Endometrium (tissue), 2 donors: Measurements from ENCODE around the gene MANEAL.
"Not testable (repeated sequence)": the region's sequence is repeated elsewhere in the genome, so short reads cannot be mapped to it uniquely, and the experiment has no call there.

Experiments
- FAIRE-seq: peaks from 2 replicates; lab custom pipeline; 2012; peaks lifted over from hg19 to GRCh38; lab: Jason Lieb, UNC
- donor health status: control.
- donor health status: control.

The MANEAL gene, protein sequence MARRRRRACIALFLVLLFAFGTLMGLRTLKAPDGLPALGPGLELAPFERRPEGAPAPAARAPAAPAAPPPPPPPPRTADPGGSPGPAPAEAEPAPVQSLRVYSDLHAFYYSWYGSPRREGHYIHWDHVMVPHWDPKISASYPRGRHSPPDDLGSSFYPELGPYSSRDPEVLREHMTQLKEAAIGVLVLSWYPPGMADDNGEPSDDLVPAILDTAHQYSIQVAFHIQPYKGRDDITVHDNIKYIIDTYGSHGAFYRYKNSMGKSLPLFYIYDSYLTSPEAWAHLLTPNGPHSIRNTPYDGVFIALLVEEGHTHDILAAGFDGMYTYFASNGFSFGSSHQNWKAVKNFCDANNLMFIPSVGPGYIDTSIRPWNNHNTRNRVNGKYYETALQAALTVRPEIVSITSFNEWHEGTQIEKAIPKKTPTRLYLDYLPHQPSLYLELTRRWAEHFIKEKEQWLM

GRCh38 chr1:37793773-37794371, at the start of gene MANEAL:
MANEAL (plus strand) TSS chr1:37793847; CDS start chr1:37794183, 336 bp downstream.
- no peak for FAIRE-seq

DNA sequence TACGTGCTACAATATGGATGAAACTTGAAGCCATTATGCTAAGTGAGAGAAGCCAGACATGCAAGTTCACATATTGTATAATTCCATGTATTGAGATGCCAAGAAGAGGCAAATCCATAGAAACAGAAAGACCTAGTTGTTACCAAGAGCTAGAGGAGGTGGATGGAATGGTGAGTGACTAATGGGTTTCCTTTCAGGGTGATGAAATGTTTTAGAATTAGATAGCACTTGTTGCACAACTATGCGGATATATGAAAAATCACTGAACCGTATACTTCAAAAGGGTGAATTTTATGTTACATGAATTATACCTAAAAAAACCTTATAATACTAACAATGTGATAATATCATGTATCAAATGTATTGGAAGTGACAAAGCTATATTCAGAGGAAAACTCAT, 46.8 kb upstream of the MANEAL start:
- FAIRE-seq = no peak

GRCh38 chr1:37748565-37748964, 45.1 kb upstream of the MANEAL start:
- no peak for FAIRE-seq

DNA sequence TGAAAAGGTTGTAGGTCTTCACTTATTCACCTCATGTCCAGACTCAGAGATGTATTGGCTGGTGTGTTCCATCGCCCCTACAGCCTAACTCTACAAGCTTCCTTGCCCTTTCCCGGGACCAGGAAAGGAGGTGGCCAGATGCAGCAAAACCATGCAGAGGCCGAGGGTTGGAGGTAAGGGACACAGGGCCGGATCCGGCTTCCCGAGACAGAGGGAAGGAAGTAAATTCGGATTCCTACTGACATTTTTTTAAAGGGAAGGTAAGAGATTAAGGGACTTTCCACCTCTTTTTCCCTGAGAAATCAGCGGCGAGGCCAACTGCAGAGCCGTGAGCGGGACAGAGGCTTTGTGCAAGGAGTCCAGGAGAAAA, 41.4 kb upstream of the MANEAL start:
- FAIRE-seq = no peak

DNA sequence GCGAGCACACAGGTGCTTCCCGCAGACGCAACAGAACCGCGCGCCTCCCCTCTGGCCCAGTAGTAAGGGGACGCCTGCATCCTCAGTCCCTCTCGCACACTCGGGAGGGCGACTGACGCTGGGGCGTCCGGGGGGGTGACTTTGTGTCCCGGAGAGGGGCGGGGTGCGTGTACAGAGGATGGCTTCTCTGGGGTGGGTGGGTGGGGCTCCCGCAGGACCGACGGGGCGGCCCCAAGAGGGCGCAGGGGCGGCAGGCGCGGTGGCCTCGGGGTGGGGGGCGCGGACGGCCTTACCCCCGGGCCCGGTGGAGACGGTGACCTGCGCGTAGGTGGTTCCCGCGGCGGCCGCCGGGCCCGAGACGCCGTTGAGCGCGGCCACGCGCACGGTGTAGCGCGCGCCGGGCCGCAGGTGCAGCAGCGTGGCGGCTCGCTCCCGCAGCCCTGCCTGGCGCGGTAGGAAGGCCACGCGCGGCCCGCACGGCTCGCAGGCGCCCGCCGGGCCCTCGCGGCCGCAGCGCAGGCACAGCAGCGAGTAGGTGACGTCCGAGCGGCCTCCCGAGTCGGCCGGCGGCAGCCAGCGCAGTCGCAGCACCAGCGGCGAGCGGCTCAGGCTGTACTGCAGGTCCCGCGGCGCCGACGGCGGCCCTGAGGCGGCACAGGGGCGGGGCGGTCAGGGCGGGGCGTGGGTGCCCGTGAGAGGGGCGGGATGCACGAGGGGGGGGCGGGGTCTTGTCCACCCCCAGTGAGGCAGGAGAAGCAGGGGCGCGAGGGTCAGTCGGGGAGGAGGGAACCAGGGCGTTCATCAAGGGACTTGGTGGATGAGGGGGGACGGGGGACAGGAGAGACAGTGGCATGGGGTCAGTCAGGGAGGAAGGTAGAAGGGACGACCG, 40.8 kb upstream of the MANEAL start:
- FAIRE-seq = no peak

- FAIRE-seq = no peak
Measured at GRCh38 chr1:37753473-37754321, 40.0 kb upstream of the MANEAL start.

- FAIRE-seq = no peak
Measured at GRCh38 chr1:37755290-37755689, 38.4 kb upstream of the MANEAL start.

GRCh38 chr1:37755951-37756560, 37.6 kb upstream of the MANEAL start:
- no peak for FAIRE-seq

DNA sequence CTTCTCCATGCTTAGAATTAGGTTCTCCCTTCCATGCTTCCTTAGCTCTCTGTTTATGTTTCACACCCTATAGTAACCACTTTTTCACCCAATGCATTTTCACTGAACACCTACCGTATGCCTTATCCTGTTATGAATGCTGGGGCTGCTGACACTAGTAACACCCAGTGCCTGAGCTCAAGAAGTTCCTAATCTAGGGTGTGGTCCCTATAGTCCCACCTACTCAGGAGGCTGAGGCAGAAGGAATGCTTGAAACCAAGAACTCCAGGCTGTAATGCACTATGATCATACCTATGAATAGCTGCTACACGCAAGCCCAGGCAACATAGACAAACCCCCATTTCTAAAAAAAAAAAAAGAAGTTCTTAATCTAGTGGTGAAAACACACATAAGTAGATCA, 34.2 kb upstream of the MANEAL start:
- no peak for FAIRE-seq

DNA sequence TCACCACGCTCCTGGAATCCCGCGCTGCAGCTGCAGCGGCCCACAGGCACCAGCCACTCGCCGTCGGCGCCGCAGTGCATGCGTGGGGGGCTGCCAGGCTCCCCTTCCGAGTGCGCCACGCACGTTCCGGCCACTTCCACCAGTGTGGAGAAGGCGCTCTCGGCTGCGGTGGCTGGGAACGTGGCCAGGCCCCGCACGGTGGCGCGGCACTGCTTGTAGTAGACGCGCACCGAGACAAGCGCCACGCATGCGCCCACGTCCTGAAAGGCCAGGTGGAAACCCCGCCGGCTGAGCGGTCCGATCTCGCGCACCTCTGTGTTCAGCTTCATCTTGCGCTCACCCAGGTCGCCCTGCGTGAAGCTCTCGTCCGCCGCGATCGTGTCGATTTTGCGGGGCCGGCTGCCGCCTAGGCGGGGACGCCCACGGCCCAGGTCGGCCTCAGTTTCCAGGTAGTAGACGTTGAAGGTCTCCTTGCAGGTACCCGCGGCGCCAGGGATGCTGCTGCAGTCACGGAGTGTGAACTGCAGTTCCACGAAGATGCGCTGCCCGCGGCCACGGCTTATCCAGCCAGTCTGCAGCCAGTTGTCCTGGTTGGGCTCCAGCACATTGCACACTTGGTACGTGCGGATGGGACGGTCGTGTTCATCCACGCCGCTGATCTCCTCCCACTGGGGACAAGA, 32.1 kb upstream of the MANEAL start:
- FAIRE-seq = no peak

DNA sequence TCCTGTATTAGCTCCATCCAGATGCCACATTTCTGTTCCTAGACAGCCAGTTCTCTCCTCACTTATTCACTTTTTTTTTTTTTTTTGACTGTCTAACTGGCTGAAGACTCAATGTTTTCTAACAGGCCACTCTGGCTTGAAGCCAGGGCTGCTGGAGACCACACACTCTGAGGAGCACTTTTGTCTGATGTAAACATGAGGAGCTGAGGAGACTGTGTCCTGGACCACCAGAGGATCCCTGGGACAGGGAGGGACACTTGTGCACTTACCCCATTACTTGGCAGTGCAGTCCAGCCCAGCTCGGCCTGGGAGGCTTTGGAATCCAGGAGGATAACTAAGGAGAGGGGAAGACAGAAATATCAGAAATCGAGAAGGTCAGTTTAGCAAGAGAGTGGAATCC, 31.1 kb upstream of the MANEAL start:
- FAIRE-seq = no peak

DNA sequence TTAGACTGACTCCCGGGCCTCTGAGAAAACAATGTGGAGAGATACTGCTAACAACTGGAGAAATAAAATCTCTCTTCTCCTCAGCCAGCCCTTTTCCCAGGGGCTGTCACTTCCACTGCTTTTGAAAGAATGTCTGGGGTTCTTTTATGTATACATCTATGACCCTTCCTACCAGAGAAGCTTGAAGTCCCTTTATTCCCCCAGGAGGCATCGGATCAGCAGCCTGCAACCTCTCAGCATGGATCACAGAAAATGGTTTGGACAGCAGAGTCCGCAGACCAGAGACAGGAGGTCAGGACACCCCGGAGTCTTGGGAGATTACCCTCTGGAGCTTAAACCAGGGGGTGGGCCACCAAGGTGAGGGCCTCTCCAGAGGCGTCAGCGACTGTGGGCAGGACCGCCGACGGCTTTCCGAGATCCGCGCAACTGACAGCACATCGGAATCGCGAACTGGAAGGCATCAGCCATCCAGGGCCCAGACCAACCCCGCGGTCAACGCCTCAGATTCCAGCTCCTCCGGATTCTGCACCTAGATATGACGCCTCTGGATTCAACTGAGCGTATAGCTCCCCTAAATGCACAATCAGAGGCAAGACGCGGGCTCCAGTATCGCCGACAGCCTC, 29.7 kb upstream of the MANEAL start:
- no peak for FAIRE-seq

DNA sequence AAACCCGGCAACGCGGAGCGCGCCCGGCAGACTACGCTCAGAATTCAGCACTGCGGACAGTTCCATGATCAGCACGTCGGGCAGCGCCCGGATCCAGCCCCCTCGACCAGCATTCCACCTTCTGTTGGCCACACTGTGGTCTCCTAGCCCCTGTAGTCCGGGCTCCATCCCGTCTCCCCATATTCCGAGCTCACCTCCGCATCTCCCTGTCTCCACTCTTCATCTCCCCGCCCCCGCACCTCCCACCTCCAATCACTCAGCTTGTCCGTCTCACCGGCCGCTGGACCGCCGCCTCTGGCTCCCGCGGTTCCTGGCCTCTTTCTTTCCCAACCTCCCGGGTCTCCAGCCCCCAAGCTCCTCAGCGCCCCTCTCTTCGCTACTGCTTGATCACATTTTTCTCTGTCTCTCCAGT, 29.2 kb upstream of the MANEAL start:
- no peak for FAIRE-seq

- no peak for FAIRE-seq
Measured at GRCh38 chr1:37764888-37765441, 28.7 kb upstream of the MANEAL start, which contains the start of gene EPHA10. EPHA10 (minus strand) TSS chr1:37765120; CDS start chr1:37765066, 54 bp downstream.

DNA sequence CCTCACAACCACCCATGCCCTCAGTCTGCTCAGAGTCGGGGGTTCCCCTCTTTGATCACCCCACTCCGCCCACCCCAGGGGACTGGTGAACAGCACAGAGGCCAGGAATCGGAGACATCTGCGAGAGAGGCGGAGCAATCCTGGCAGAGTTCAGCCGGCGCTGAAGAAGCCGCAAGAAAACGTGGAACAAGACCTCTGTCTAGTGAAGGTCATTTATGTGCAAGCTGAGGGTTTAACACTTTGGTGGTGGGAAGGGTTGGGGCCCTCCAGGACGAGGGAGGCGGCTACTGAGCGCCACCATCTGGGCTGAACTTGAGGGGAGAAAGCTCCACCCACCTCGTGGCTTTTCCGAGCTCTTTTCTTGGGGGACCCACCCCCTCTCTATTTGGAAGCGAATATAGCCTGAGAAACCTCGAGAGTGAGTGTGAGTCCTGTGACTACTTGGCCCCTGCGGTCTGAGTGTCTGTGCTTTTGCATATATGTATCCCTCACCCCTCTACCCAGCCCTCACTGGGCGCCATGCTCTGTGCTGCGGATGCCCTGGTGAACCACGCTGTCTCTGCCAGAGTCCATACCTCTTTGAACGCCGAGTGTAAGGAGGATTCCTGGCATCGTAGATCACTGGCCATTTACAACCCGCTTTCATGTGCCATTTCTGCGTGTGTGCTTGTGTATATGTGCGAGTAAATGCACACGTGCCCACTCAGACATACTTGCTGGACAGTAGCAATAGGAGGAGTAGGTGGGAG, 27.6 kb upstream of the MANEAL start:
- FAIRE-seq = no peak

DNA sequence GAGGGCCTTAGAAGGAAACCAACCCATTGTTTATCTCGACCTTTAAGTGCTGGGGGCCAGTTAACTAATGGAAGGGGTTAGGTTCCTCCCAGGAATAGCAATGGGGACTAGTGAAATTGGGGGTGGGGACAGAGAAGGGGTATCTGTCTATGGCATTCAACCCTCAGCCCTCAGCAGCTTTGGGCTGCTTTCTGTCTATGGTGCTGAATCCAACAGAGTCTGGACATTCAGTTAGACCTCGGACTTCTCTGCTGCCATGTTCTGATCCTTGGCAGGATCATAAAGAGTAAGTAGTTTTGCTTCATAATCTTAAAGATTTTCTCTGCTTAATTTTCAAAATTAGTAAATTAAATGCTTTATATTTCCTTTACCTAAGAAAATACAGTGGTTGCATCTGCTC, 26.2 kb upstream of the MANEAL start:
- FAIRE-seq = no peak

DNA sequence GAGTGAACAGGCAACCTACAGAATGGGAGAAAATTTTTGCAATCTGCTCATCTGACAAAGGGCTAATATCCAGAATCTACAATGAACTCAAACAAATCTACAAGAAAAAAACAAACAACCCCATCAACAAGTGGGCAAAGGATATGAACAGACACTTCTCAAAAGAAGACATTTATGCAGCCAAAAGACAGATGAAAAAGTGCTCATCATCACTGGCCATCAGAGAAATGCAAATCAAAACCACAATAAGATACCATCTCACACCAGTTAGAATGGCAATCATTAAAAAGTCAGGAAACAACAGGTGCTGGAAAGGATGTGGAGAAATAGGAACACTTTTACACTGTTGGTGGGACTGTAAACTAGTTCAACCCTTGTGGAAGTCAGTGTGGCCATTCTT, 22.2 kb upstream of the MANEAL start:
- not testable (repeated sequence) for FAIRE-seq

- FAIRE-seq = no peak
Measured at GRCh38 chr1:37776946-37777516, 16.6 kb upstream of the MANEAL start.

- FAIRE-seq = no peak
Measured at GRCh38 chr1:37778654-37779053, 15.0 kb upstream of the MANEAL start.
